HepG2 (cell line): ENCODE measurements around the gene NPB. TPM values are rescaled to one million over a fixed set of nuclear protein-coding genes. Genes with fewer than 3 reads are reported as not detected.

Experiments
- ARID4A ChIP-seq: sonication (generic); formaldehyde crosslinking; IDR thresholded peaks from 2 replicates; pipeline ENCODE4 v1.5.0; 2020; ENCODE audit warnings: mild to moderate bottlenecking, missing genetic modification reagents, borderline replicate concordance
- E2F2 ChIP-seq: sonication (generic); formaldehyde crosslinking; IDR thresholded peaks from 2 replicates; pipeline ENCODE4 v1.4.0; 2020; ENCODE audit warnings: missing genetic modification reagents, borderline replicate concordance
- HOXA3 ChIP-seq: sonication (generic); formaldehyde crosslinking; IDR thresholded peaks from 2 replicates; pipeline ENCODE4 v1.5.0; 2020; ENCODE audit warnings: missing genetic modification reagents
- IRF9 ChIP-seq: sonication (generic); formaldehyde crosslinking; IDR thresholded peaks from 2 replicates; pipeline ENCODE4 v1.8.0; 2022; ENCODE audit warnings: missing genetic modification reagents, mild to moderate bottlenecking, borderline replicate concordance
- KDM6A ChIP-seq: IDR thresholded peaks from 2 replicates; pipeline ENCODE4 v1.6.1; 2016; ENCODE audit warnings: low read depth
- KIAA2018 ChIP-seq: sonication (generic); formaldehyde crosslinking; IDR thresholded peaks from 2 replicates; pipeline ENCODE4 v1.5.0; 2020; ENCODE audit warnings: mild to moderate bottlenecking, missing genetic modification reagents, borderline replicate concordance
- MAX ChIP-seq: IDR thresholded peaks from 2 replicates; pipeline ENCODE4 v1.6.1; 2012; ENCODE audit warnings: inconsistent platforms
- MBD4 ChIP-seq: IDR thresholded peaks from 2 replicates; pipeline ENCODE4 v1.6.1; 2012; ENCODE audit warnings: low read length, inconsistent platforms, borderline replicate concordance
- MYPOP ChIP-seq: sonication (generic); formaldehyde crosslinking; IDR thresholded peaks from 2 replicates; pipeline ENCODE4 v1.8.1; 2023; ENCODE audit warnings: mild to moderate bottlenecking, moderate library complexity, missing genetic modification reagents
- RFX3 ChIP-seq: IDR thresholded peaks from 2 replicates; pipeline ENCODE4 v1.6.1; 2016; ENCODE audit warnings: missing biosample characterization, missing genetic modification reagents
- ZNF121 ChIP-seq: sonication (generic); formaldehyde crosslinking; IDR thresholded peaks from 2 replicates; pipeline ENCODE4 v1.5.0; 2020; ENCODE audit warnings: mild to moderate bottlenecking, missing genetic modification reagents
- ZNF530 ChIP-seq: sonication (generic); formaldehyde crosslinking; IDR thresholded peaks from 2 replicates; pipeline ENCODE4 v1.5.0; 2020; ENCODE audit warnings: low read depth, mild to moderate bottlenecking, missing genetic modification reagents
- ZNF619 ChIP-seq: sonication (generic); formaldehyde crosslinking; IDR thresholded peaks from 2 replicates; pipeline ENCODE4 v1.4.0; 2020; ENCODE audit warnings: mild to moderate bottlenecking, missing genetic modification reagents
- polyA plus RNA-seq, 8 experiments: library from polyadenylated mRNA; depleted of rRNA in 3 of 8; stranded (reverse) in 7 of 8; unstranded in 1 of 8; fragments of >200 nt; fragmentation: Illumina TruSeq in 4 of 8; extraction: Trizol in 4 of 8; gene quantifications; 2 replicates each; pipeline versions ENCODE4 v1.2.1 to v1.2.3, GENCODE V29; 2011 to 2016; ENCODE audit warnings: low read depth in 4 of 8, missing spikeins in 1 of 8, mixed read lengths in 1 of 8; ENCODE audit not compliant: insufficient read depth in 1 of 8
- total RNA-seq, 5 experiments: library from RNA; depleted of rRNA; stranded (reverse); fragments of >200 nt; fragmentation: Illumina TruSeq; extraction: Trizol; gene quantifications; 2 replicates each; pipeline ENCODE4 v1.2.3, GENCODE V29; 2016; ENCODE audit warnings: low read depth in 1 of 5

Gene NPB
- total and polyA plus RNA-seq, 2 of the 13 experiments (the other 11 are each of a cell fraction or from before 2014, with no cell fraction given), result 0.11 to 0.93 TPM

- TF ChIP-seq E2F2 (CRISPR knock-in tag) (no peak), ZNF121 (CRISPR knock-in tag) (no peak), HOXA3 (CRISPR knock-in tag) (no peak), IRF9 (no peak), MYPOP (CRISPR knock-in tag) (no peak), KIAA2018 (CRISPR knock-in tag) (no peak), ZNF619 (no peak), RFX3 (CRISPR knock-in tag) (no peak), ZNF530 (no peak), MBD4 (no peak), KDM6A (CRISPR knock-in tag) (no peak), ARID4A (no peak), MAX (0 out of 2 replicates have a peak, but pooled peaks have one; percentile 21)
Observed at GRCh38 chr17:81899514-81900166, 2.4 kb upstream of the NPB start (continued).
